GM18868 (cell line): Measurements from ENCODE around the gene LTA4H.
"Not testable (repeated sequence)": the region's sequence is repeated elsewhere in the genome, so short reads cannot be mapped to it uniquely, and the experiment has no call there.

Experiments
- ATAC-seq: cut with Tn5 transposase; IDR thresholded peaks from one replicate; pipeline ENCODE4 v1.9.1; 2021; ENCODE audit warnings: mild to moderate bottlenecking, moderate library complexity; ENCODE audit not compliant: unreplicated experiment

Gene LTA4H

DNA sequence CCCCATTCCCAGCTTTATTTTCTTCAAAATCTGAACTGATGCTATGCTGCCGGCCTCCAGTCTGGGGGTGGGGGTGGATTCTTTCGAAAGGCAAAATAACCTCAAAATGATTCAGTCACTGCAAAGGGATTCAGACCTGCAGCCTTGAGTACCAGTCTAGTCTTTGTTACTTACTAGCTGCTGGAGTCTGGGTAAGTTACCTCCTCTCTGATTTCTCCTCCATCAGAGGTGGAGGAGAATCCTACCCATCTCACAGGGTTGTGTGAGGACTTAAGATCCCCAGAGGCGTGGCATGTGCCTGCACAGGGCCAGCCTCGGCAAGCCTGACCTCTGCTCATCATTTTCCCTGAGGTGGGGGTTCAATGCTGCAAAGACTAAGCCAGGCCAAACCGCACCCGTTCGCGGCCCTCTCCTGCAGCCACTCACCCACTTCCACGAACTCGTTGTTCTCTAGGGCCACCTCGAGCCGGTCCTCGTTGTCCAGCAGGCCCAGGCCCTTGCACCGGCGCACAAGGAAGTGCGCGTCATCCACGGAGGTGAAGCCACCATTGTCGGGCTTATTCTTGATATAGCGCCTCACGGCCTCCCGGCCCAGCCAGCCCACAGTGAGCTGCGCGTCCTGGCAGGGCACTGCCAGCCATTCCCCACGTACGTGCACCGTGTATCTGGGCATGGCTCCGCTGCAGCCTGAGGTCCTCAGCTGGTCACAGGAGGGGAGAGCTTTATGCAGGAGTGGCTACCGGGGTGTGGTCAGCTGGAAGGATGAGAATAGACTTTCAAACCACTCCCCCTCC is 40.0 kb downstream of the LTA4H start:
- no peak for ATAC-seq

DNA sequence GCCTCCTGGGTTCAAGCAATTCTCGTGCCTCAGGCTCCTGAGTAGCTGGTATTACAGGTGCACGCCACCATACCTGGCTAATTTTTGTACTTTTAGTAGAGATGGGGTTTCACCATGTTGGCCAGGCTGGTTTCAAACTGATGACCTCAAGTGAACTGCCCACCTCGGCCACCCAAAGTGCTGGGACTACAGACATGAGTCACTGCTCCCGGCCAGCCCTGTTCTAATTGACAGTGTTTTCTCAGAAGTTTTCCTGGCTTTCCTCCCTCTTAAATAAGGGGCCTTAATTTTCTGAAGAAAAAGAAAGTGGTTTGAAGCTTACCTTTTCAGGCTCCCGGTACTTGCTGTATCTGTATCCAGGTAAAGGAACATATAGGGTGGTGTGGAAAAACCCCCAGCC is 40.9 kb downstream of the LTA4H start:
- no peak for ATAC-seq

DNA sequence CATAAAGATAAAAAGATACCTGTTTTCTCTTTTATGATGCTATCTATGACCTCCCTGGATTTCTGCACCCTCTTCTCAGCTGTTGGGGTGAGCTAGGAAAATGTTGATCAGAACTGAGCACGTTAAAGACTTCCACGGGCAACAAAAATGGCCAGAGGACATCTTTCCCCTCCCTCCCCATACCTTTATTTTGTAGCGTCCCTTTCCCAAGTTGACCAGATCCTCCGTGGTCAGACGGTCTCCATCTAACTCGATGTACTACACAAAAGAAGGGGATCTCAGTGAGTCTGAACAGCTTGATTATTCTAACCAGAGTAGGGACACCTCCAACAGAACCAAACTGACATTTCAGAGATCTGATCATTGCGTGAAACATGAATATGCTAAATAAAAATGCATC is 41.5 kb downstream of the LTA4H start:
- no peak for ATAC-seq

DNA sequence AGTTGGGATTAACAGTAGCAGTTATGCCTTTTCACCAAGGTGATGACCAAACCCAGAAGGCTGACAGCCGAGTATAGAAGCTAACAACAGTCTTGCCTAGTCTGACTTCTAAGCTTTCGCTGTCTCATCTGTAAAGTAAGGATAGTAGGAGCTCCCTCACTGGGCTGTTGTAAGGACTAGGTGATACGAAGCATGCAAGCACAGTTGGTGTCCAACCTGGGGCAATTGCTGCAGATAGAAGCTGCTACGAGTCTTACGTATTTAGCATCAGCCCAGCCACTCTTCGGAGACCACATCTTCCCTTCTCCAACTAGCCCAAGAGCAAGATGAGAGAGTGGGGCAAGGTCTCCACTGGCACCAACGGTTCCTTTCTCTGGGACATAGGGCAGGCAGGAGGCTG is 45.3 kb downstream of the LTA4H start:
- ATAC-seq: no peak

DNA sequence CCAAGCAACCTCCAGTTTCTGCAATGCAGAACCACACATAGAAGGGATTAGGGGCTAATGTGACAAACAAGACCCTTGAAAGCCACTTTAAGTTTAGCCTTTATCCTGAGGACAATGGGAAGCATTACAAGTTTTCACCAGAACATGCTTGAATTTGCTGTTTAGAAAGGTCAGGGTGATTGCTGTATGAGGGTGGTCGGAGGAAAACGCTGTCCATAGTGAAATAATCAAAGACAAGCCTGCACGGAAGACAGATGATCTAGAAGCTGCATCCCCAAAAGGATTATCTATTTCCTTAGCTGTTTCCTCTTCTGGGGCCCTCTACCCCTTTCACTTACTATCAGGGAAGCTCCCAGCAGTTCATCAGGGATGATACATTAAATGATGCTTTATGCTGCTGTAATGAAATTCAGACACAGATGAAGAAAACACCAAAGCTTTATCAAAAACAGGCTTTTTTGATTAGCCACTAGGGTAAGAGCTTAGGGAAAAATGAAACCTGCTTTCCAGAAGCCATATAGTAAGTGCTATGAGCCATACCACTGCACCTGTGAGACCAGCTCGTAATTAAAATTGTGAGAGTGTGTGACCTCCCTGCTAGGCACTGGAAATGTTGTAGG is 45.8 kb downstream of the LTA4H start:
- no peak for ATAC-seq

DNA sequence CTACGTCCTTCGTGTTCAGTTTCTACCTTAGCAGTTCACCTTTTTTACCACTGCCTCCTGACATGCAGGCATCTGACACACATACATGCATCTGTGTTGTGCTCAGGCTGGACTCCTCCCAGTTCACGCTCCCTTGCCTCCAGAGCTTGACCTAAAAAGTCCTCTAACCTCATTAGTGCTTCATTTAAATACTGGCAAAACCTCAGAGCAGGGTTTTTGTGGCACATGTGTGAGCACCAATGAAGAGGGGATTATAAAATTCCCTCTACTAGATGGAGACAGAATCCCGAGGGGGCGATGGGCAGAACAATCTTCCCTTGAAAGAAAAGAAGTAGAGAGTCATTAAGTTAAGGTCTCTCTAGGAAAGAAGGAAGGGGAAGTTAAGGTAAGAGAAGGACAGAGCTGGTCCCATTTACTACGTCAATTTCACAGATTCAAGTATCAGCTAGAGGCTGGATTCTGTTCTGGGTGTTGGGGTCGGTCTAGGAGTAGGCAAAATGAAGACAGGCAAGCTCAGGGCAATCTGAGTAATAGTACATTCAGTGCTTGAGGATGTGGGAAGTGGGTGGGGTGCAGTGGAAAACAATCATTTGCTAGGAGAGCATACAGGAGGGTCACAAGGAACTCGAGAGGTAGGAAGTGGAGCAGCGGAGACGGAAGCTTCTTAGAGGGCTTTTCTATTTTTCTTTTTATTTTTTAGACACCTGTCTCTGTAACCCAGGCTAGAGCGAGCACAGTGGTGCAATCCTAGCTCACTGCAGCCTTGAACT is 46.7 kb downstream of the LTA4H start:
- ATAC-seq: no peak

DNA sequence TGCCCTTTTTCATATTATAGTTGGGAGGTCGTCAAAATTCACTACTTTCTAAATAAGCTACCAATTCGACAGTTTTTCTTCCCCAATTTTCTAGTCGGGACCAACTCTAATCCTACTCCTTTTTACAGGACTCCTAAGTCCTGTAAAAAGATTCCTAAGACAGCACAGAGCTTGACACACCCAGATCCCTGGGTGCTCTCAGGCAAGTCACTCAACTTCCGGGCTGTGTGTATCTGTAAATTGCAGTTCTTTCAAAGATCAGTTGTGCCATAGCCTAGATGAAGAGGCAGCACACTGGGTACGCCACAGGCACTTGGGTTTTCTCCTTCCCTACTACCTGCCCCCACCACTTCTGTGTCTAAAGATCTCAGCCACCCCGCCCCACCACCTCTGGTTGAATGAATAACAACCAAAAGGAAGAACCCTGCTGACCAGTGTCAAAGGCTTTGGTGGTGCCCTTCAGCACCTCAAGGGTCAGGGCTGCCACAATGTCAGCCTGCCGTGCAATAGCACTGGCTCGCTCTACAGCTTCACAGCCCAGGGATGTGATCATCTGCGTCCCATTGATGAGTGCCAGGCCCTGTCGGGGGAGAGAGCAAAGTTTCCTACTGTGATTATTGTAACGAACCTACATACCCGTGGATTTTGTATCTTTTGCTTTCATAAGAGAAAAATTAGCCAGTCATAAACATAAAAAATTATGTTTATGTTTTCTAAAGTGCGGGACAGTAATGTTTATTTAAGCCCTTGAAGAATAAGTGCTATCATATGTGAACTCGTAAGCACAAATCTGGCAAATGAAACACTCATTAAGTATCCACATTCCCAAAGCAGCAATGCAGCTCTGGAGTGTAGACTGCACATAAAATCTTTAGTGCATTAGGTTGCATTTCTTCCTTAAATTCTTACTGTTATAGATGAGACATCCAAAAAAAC is 48.5 kb downstream of the LTA4H start:
- ATAC-seq: no peak

DNA sequence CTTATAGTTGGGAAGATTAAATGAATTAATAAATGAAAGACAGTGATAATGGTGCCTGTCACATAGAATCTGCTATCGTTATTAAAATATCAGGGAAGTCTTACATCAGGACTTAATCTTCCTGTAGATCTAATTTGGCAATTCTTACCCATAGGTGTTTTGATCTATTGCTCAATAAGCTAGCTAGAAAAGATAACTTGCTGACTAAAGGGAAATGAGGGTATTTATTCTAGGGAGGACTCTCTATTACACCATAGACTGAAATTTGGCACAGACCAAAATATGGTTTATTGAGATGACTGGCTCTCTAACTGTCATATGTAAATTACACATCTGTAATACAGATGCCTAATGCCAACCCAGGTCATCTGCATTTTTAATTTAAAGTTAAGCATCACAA is 50.7 kb downstream of the LTA4H start:
- no peak for ATAC-seq

DNA sequence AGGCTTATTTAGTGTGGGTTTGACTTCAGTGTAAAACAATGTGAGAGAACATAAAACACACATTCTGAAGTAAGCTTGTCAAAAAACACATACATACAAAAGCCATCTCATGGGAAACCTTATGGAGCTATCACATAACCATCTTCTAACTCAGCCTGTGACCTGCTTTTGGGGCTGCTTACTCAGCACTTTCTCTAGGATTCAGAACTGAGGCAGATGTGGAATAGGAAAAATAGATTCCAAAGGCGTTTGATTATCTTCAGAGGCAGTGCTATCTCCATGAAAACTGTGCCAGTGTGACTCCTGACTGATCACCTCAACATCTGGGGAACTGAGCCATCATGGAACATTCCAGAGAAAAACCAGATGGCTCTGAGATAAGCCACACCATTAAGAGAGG is 52.8 kb downstream of the LTA4H start:
- ATAC-seq: no peak

DNA sequence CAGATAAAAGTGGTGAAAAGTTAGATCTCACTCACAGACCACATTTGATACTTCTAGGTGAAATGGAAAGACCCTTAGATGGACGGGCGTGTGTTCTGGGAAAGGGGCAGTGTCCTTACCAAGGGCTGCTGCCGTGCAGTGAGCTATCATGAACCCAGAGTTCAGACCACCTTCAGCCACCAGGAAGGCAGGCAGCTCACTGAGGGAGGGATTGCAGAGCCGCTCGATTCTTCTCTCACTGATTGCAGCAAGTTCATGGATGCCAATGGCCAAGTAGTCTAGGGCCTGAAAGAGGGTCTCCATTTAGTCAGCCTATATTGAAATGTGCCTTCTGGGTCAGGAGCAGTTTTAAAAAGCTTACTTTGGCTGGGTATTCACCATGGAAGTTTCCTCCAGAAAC is 55.0 kb downstream of the LTA4H start:
- ATAC-seq: no peak

DNA sequence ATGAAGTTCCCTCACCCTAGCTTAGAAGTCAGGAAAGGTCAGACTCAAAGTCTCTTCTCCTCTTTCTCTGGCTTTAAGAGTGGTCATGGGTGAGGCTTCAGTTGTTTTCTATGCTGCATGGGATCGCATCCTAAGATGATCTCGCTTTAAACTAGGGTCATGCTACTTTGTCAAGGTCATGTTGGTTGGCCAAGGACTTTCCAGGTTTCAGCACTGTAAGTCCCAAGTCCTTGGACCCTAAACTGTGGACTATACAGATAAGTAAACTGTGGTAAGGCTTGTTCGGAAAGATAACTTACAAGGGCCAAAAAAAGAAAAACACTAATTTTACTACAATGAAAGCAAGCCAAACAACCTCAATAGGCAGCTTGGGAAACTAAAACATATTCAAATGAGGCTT is 56.6 kb downstream of the LTA4H start:
- ATAC-seq: no peak

DNA sequence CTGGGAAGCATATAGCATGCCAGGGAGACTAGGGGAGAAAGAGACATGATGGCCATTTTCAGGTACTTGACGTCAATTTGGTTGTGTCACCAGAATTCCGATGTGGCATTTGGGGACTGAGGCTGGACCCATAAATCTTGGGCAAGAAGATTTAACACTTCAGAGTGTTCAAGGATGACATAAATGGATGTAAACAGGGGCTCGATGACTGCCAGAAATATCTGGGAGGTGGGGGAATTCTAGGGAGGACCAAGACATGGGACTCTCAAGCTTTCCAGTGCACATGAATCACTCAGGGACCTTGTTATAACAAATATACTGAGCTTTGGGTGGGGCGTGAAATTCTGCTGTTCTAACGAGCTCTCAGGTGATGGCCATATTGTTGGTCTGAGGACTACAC is 57.0 kb downstream of the LTA4H start:
- no peak for ATAC-seq

DNA sequence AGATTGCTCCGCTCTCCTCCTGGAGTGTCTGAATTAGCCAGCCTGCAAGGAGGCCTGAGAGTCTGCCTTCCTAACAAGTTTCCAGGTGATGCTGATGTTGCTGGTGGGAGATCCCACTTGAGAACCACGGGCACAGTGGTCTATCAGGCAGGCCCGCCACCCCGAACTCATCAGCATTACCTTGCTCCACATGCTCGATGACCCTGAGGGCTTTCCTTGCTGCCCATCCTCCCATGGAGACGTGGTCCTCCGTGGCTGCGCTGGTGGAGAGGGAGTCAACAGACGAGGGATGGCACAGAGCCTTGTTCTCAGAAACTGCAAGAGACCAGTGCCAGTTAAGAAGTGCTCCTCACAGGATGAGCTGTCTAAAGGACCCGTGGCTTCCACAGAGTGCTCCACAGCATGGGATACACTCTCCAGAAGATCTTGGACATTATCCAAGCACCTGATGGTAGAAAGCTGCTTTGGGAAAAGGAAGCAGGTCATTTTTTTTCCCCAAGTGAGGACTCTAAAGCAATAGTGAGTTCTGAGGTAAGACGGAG is 57.6 kb downstream of the LTA4H start:
- no peak for ATAC-seq

DNA sequence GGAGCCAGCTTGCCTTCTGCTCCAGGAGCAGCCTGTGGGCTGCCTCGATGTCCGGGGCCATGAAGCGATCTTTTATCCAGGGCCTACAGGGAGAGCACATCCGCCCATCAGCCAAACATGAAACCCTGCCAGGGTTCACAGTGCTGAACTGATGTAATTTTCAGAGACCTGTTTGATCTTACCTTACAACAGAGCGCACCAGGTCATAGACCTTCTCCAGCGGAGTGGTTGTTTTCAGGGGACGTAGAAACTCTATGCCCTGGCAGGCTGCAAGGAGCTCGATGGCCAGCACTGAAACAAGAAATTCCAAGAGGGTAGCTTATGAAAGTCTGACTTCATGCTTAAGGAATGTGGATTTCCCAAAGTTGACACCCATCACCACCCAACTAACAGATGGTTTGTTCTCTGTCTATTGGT is 59.0 kb downstream of the LTA4H start:
- no peak for ATAC-seq

DNA sequence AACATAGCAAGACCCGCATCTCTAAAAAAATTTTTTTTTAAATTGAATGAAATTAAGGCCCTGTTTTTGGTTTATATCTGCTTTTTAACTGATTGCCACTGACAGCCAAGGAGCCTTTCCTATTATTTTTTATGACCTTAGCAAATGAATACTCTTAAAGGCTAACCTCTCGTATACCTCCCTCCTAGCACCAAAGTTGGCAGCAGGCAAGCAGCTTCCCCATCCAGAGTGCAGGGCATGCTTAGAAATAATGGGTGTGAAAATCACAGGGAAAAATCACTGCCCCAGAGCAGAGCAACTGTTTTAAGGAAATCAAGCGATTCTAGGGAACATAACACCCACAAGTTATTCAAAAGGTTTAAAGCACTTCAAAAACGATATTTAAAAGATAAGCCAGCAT is 59.9 kb downstream of the LTA4H start:
- ATAC-seq: no peak

DNA sequence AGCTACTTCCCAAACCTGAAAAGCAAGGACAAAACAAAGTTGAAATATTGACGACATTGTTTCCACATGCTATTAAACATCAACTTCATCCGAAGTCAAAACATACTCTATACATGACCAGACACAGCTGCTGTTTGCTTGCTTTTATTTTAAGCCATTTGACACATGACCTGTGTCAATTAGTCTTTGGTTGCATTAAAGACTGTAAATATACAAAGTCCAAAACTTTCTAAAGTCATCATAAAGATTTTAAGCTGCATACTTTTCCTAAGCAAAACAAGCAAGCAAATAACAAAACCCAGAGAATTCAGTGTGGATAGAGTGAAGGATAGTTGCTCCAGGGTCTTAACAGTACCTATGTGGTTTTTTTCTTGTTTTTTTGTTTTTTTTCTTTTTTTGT is 61.0 kb downstream of the LTA4H start:
- ATAC-seq: no peak

DNA sequence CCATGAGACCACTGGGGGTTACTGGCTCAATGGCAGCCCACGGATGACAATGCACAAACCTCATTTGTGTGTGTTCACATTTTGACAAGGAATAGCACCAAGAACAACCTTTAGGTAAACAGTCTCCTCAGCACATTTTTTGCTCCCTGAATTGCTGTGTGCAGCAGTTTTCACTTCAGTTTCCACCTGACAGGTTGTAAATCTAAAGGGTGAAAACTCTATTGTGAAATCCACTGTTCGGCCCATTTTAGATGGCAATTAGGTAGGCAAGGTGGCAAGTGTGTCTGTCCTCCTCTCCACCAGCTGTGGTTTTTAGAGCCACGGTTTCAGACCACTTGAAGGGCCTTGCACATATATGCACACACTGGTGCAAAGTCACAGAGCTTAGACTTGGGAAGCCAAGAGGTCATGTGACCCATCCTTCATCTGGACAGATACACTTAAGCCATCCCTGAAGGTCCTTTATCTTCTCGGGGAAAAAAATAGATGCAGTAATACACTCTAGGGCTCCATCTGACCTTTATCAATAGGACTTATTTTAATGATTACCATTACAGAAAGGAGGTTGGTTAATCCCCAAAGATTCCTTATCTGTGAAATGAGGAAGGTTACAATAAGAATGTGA is 62.4 kb downstream of the LTA4H start:
- no peak for ATAC-seq

DNA sequence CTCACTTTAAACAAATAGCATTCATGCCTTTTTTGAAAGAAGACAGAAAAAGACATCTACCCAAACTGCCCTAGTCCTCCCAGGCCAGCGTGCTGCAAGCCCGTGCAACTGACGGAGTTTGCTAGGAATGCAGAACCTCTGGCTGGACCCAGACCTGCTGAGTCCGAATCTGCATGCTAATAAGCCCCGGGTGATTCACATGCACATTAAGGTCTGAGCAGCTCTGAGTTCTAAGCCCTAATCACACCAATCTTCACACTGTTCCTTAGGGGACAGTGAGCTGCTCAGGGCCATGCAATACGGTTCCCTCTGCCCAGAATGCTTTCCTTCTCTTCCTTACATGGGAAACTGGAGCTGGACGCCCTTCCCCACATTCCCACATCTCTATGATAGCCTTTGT is 64.5 kb downstream of the LTA4H start:
- no peak for ATAC-seq

DNA sequence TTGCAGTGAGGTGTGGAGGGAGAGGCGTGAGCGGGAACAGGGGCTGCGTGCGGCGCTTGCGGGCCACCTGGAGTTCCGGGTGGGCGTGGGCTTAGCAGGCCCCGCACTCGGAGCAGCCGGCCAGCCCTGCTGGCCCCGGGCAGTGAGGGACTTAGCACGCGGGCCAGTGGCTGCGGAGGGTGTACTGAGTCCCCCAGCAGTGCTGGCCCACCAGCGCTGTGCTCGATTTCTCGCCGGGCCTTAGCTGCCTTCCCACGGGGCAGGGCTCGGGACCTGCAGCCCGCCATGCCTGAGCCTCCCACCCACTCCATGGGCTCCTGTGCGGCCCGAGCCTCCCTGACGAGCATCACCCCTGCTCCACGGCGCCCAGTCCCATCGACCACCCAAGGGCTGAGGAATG is 66.3 kb downstream of the LTA4H start:
- not testable (repeated sequence) for ATAC-seq

DNA sequence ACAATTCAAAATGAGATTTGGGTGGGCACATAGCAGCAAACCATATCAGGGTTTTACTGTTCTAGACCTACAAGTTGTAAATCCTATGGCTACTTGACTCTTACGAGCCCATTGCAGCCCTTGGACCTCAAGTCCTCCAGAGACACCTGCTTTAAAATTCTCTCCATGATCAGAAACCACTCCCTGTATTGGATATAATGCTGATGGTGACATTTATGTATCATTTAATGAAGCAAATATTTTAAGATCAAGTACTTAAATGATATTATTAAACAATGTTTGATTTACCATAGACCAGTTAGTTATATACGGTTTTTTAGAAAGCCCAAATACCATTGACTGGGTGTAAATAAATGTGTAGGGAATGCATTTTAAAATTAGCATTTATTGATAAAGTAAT is 68.1 kb downstream of the LTA4H start:
- ATAC-seq: no peak
